ENCODE data around the gene RAC3.

RAC3 gene

GRCh38 chr17:82080048-82080788 is 48.7 kb downstream of the RAC3 start:
- Histone ChIP-seq H3K27ac (no peak overlapping the region), H3K4me3 (no peak overlapping the region)

GRCh38 chr17:82080789-82081464 is 49.4 kb downstream of the RAC3 start:
- no peak overlapping the region for H3K27ac ChIP-seq
- H3K4me3 ChIP-seq: no peak overlapping the region

- no peak overlapping the region for H3K4me3 ChIP-seq
- no peak overlapping the region for H3K27ac ChIP-seq
Observed at GRCh38 chr17:82081546-82081945, 50.1 kb downstream of the RAC3 start.

GRCh38 chr17:82081966-82082365 is 50.5 kb downstream of the RAC3 start:
- Histone ChIP-seq H3K27ac (no peak overlapping the region), H3K4me3 (no peak overlapping the region)

- Histone ChIP-seq H3K27ac (no peak overlapping the region), H3K4me3 (no peak overlapping the region)
Observed at GRCh38 chr17:82082456-82082855, 51.0 kb downstream of the RAC3 start.

GRCh38 chr17:82083009-82083408 is 51.5 kb downstream of the RAC3 start:
- Histone ChIP-seq H3K4me3 (no peak overlapping the region), H3K27ac (no peak overlapping the region)
